Cardiac muscle cell (in vitro differentiated cells and primary cell): ENCODE measurements around the gene RAPGEF4. TPM values are rescaled to one million over a fixed set of nuclear protein-coding genes. Genes with fewer than 3 reads are reported as not detected.

Source experiments
- DNase-seq, 2 donors: peaks; one replicate each; pipeline versions ENCODE4 v3.0.0 to v3.0.0-alpha.2; 2010 to 2017; ENCODE audit warnings: low read depth in 1 of 2, low spot score in 1 of 2
- H3K27ac ChIP-seq: fragments of 200-600 bp; sonication (generic); 2 replicates; pipeline ENCODE4 v1.5.1; 2016
- H3K27me3 ChIP-seq: fragments of 200-600 bp; sonication (generic); 2 replicates; pipeline ENCODE4 v1.6.0; 2016; ENCODE audit warnings: control low read depth
- H3K36me3 ChIP-seq: fragments of 200-600 bp; sonication (generic); 2 replicates; pipeline ENCODE4 v1.5.1; 2016; ENCODE audit warnings: control low read depth
- H3K4me1 ChIP-seq: fragments of 200-600 bp; sonication (generic); 2 replicates; pipeline ENCODE4 v1.8.1; 2017; ENCODE audit warnings: low read depth, mild to moderate bottlenecking, mixed run types
- H3K4me3 ChIP-seq: fragments of 200-600 bp; sonication (generic); 2 replicates; pipeline ENCODE4 v1.5.1; 2016; ENCODE audit warnings: mild to moderate bottlenecking
- H3K9me3 ChIP-seq: fragments of 200-600 bp; sonication (generic); 2 replicates; pipeline ENCODE4 v1.5.1; 2017; ENCODE audit warnings: low read depth, mild to moderate bottlenecking, control low read depth
- polyA plus RNA-seq: library from polyadenylated mRNA; unstranded; fragments of >200 nt; fragmentation: Nextera tagmentation; extraction: Ambion mirVana; gene quantifications from 2 replicates; pipeline ENCODE4 v1.2.1, GENCODE V29; 2016
- total RNA-seq: library from RNA; depleted of rRNA; stranded (reverse); fragments of >200 nt; gene quantifications from 2 replicates; pipeline ENCODE4 v1.2.3, GENCODE V29; 2016
- TF ChIP-seq, protein P1 (sequence below): IDR thresholded peaks from 2 replicates; pipeline ENCODE4 v1.5.1; 2012; ENCODE audit warnings: low read depth, mild to moderate bottlenecking, low read length

RAPGEF4 gene
- total and polyA plus RNA-seq, 2 experiments from 2014 or later = 5.3 to 21.2 TPM

- H3K27me3 ChIP-seq = no peaks in the 10 kb centered on the region
- H3K36me3 ChIP-seq = no peaks in the 10 kb centered on the region
- H3K4me1 ChIP-seq = no peaks in the 10 kb centered on the region
- H3K9me3 ChIP-seq = no peaks in the 10 kb centered on the region
- no peak for DNase-seq
- no peak overlapping the region for H3K27ac ChIP-seq
- TF ChIP-seq, protein P1, sequence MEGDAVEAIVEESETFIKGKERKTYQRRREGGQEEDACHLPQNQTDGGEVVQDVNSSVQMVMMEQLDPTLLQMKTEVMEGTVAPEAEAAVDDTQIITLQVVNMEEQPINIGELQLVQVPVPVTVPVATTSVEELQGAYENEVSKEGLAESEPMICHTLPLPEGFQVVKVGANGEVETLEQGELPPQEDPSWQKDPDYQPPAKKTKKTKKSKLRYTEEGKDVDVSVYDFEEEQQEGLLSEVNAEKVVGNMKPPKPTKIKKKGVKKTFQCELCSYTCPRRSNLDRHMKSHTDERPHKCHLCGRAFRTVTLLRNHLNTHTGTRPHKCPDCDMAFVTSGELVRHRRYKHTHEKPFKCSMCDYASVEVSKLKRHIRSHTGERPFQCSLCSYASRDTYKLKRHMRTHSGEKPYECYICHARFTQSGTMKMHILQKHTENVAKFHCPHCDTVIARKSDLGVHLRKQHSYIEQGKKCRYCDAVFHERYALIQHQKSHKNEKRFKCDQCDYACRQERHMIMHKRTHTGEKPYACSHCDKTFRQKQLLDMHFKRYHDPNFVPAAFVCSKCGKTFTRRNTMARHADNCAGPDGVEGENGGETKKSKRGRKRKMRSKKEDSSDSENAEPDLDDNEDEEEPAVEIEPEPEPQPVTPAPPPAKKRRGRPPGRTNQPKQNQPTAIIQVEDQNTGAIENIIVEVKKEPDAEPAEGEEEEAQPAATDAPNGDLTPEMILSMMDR = no peak
- H3K4me3 ChIP-seq = no peak overlapping the region
These were observed 39.7 kb downstream of the RAPGEF4 start for GRCh38 chr2:172775319-172775718.

DNA sequence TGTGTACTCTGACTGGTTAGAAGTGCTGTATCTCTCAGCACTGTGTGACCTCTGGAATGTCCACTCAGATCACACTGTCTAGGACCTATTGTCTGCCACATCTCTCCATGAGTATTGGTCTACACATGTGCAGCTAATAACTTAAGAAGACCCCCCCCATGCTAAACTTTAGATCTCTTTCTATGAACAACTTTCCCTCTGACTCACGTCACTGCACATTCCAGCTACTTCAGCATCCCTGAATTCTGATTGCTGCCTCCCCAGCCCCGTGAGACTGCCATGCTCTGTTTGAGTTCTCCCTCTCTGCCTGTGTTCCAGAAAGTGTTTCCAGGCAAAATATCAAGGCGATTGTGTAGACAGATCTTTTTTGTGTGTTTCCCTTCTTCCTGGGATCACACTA lies 41.8 kb downstream of the RAPGEF4 start:
- Histone ChIP-seq H3K27ac (no peak overlapping the region), H3K4me3 (no peak overlapping the region), H3K4me1 (no peaks in the 10 kb centered on the region), H3K36me3 (no peaks in the 10 kb centered on the region), H3K27me3 (no peaks in the 10 kb centered on the region), H3K9me3 (no peaks in the 10 kb centered on the region)
- DNase-seq = no peak
- TF ChIP-seq, protein P1 = no peak

- H3K4me1 ChIP-seq = no peaks in the 10 kb centered on the region
- peak in 1 of 2 donors; percentile 91 for DNase-seq
- no peaks in the 10 kb centered on the region for H3K36me3 ChIP-seq
- no peaks in the 10 kb centered on the region for H3K9me3 ChIP-seq
- TF ChIP-seq, protein P1 = no peak
- H3K4me3 ChIP-seq = no peak overlapping the region
- no peaks in the 10 kb centered on the region for H3K27me3 ChIP-seq
- peak overlapping the region; percentile 21 for H3K27ac ChIP-seq
These were observed 47.0 kb downstream of the RAPGEF4 start for GRCh38 chr2:172782506-172783164.

DNA sequence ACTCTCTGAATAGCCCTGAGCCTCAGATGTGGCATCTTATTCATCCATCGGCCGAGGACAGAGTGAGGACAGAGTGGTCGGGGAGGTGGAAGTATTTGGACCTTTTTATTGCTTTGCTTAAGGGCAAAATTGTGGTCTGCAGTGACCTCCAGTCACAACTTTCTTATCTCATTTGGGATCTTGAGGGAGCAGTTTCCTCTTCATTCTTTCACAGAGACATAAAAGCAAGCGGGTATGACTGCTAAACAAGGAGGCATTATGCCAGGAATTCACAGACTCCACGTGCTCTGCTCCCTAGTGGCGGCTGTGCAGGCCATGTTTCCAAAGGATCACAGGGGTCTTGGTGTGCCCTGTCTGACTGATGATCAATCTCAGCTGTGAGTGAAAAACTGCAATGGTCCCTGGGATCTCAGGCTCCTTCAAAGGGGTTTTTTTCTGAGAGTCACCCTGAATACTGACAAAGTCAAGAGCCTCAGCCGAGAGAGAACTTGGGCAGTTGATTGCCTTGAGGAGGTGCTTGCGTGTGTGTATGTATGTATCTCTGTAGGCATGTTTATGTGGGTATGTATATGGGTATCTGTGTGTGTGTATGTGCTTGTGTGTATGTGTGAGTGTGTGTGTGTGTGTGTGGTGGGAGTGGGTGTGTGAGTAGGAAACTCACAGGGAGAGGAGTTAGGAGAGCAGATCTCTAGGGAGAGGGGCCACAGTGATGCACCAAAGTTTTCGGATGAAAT lies 47.7 kb downstream of the RAPGEF4 start:
- H3K4me1 ChIP-seq = no peaks in the 10 kb centered on the region
- H3K27ac ChIP-seq = peak overlapping the region; percentile 21
- no peaks in the 10 kb centered on the region for H3K36me3 ChIP-seq
- TF ChIP-seq, protein P1 = peak; percentile 26
- H3K9me3 ChIP-seq = no peaks in the 10 kb centered on the region
- H3K4me3 ChIP-seq = no peak overlapping the region
- peak; percentile 8 to 81 for DNase-seq
- no peaks in the 10 kb centered on the region for H3K27me3 ChIP-seq

- no peak overlapping the region for H3K4me3 ChIP-seq
These were observed 53.2 kb downstream of the RAPGEF4 start for GRCh38 chr2:172788871-172789270.

More at GRCh38 chr2:172788871-172789270, 53.2 kb downstream of the RAPGEF4 start:
- no peaks in the 10 kb centered on the region for H3K4me1 ChIP-seq
- TF ChIP-seq, protein P1 = no peak
- H3K27ac ChIP-seq = no peak overlapping the region
- H3K27me3 ChIP-seq = no peaks in the 10 kb centered on the region
- DNase-seq = no peak
- no peaks in the 10 kb centered on the region for H3K36me3 ChIP-seq
- no peaks in the 10 kb centered on the region for H3K9me3 ChIP-seq
